T-helper 1 cell treated with Interleukin-12 subunit alpha and Interleukin-12 subunit beta and Interleukin-4 antibody, amounts not matched to agents 30 μg/mL and 1 μg/mL, for 36 hours (primary cell): ENCODE data around the gene ITGAD.

ENCODE experiments used
- H3K27ac Mint-ChIP-seq: one replicate; pipeline ENCODE4 v1.8.0; 2021; ENCODE audit warnings: mild to moderate bottlenecking, mixed read lengths
- H3K27me3 Mint-ChIP-seq: one replicate; pipeline ENCODE4 v1.8.0; 2021; ENCODE audit warnings: low read depth, mixed read lengths
- H3K36me3 Mint-ChIP-seq: one replicate; pipeline ENCODE4 v1.8.0; 2021; ENCODE audit warnings: low read depth, mixed read lengths
- H3K4me1 Mint-ChIP-seq: one replicate; pipeline ENCODE4 v1.8.0; 2021; ENCODE audit warnings: low read depth, mixed read lengths
- H3K4me3 Mint-ChIP-seq: one replicate; pipeline ENCODE4 v1.8.0; 2021; ENCODE audit warnings: mild to moderate bottlenecking, moderate library complexity, mixed read lengths
- H3K9me3 Mint-ChIP-seq: one replicate; pipeline ENCODE4 v1.8.0; 2021; ENCODE audit warnings: mixed read lengths

ITGAD gene

DNA sequence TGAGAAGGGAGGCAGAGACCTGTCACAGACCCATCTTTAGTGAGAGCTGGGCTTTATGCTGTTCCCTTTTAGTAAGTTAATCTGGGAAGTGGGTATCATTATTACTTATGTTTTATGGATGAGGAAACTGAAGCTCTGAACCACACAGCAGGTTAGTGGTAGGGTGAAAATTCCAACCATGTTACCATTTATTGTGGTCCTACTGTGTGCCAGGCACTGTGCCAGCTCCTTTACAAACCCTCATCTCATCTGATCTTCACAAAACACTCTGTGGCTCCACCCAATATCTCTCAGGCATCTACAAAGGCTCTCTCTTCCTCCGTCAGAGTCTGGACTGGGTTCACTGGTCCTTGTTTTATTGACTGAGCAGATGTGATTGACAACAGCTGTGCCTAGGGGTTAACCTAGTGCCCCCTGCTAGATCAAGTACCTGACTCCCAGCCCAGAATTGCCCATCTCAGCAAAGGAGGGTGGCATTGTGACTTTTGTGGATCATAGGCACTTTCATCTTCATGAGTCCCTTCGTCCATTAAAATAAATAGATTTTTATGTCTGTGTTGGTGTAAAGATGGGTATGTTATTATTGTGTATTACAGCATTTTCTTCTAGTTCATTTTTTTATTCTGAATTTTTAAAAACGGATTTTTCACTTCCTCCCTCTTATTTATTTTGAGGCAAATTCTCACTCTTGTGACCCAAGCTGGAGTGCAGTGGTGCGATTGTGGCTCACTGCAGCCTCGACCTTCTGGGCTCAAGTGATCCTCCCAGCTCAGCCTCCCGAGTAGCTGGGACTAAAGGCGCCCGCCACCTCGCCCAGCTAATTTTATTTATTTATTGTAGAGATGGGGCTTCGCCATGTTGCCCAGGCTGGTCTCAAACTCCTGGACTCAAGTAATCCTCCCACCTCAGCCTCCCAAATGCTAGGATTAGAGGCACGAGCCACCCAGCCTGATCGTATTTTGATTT is 81.9 kb downstream of the ITGAD start:
- H3K4me3 Mint-ChIP-seq, result no peak overlapping the region
- no peaks in the 10 kb centered on the region for H3K9me3 Mint-ChIP-seq
- peaks cover 62% of the 10 kb centered on the region for H3K27me3 Mint-ChIP-seq
- no peak overlapping the region for H3K27ac Mint-ChIP-seq
- no peaks in the 10 kb centered on the region for H3K36me3 Mint-ChIP-seq
- H3K4me1 Mint-ChIP-seq, result peaks cover 20% of the 10 kb centered on the region

DNA sequence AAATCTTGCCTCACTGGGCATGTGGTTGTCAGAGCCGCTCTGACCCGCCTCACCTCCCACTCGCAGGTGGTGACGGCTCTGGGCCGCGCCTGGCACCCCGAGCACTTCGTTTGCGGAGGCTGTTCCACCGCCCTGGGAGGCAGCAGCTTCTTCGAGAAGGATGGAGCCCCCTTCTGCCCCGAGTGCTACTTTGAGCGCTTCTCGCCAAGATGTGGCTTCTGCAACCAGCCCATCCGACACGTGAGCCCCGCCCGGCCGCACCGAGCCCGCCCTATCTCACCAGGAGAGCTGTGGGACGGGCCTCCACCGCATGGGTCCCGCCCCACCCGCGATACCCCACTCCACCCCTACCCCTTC is 82.8 kb downstream of the ITGAD start:
- peak overlapping the region; percentile 78 for H3K4me3 Mint-ChIP-seq
- peaks cover 20% of the 10 kb centered on the region for H3K4me1 Mint-ChIP-seq
- H3K9me3 Mint-ChIP-seq, result no peaks in the 10 kb centered on the region
- H3K27me3 Mint-ChIP-seq, result peaks cover 62% of the 10 kb centered on the region
- H3K27ac Mint-ChIP-seq, result peak overlapping the region; percentile 41
- H3K36me3 Mint-ChIP-seq, result no peaks in the 10 kb centered on the region
